T-helper 9 cell (primary cell): ENCODE data around the gene BMP7.

Experiments
- DNase-seq: peaks from one replicate; pipeline ENCODE4 v3.0.0-alpha.2; 2020
- total RNA-seq, 2 donors: gene quantifications; one replicate each; lab custom pipeline; 2026; lab: John Stamatoyannopoulos, UW

BMP7 gene
- 0 to 0.07 reads per million in 2 donors for total RNA-seq

DNA sequence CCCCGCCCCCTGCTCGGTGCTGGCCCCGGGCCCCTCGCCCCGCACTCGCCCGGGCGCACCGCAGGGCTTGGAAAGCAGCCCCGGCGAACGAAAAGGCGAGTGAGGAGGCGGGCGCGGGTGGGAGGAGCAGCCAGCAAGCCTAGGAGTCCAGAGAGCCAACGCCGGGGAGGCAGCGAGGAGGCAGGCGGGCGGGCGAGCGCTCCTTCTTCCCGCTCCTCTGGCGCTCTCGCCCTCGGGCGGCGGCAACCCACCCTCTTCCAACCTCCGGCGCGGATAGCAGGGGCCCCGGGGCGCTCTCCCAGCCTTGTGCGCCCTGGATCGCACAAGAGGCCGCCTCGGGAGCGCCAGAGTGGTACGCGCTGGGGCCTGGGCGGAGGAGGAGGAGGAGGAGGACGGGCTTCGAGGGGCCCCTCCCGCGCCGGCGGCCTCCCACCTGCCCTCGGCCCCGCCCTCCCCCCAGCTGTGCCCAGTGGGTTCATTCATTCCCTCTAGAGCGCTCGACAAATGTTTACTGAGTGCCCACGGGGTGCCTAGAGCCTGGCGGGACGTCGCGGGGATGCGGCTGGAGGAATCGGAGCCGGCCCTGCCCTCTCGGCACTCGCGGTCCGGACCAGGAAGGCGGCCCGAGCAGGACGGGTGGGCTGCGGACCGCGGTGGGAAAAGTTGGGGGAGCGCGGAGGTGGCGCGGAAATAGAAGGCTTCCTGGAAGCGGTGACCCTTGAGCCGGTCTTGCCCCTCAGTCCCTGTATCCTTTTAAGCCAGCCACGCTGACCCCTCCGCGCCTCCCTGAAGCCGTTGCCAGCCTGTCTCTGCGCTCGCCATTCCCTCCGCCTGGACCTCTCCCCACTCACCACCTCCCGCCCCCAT is at the start of gene BMP7:
Gene BMP7, minus strand, starts transcription at position 351 of the 867 bp plus-strand sequence. CDS start 519 bp downstream, outside the sequence.
- DNase-seq: no peak

DNA sequence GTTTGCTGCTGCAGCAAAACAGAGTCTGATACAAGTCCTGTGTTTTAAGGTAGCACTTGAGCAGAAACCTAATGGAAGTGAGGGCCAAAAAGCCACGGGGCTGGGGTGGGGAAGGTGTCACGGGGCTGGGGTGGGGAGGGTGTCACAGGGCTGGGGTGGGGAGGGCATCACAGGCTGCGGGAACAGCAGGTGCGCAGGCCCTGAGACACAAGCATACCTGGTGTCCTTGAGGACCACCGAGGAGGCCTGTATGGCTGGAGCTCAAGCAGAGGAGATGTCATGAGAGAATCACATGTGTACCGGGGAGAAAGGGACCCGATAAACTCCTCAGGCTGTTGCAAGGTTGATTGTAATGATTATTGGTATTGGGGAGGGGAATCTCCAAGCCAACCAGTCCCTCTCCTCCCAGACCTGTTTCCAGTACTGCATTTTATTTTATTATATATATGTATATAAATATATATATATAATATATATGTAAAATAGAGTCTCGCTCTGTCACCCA is 49.6 kb upstream of the BMP7 start:
- DNase-seq: no peak

DNA sequence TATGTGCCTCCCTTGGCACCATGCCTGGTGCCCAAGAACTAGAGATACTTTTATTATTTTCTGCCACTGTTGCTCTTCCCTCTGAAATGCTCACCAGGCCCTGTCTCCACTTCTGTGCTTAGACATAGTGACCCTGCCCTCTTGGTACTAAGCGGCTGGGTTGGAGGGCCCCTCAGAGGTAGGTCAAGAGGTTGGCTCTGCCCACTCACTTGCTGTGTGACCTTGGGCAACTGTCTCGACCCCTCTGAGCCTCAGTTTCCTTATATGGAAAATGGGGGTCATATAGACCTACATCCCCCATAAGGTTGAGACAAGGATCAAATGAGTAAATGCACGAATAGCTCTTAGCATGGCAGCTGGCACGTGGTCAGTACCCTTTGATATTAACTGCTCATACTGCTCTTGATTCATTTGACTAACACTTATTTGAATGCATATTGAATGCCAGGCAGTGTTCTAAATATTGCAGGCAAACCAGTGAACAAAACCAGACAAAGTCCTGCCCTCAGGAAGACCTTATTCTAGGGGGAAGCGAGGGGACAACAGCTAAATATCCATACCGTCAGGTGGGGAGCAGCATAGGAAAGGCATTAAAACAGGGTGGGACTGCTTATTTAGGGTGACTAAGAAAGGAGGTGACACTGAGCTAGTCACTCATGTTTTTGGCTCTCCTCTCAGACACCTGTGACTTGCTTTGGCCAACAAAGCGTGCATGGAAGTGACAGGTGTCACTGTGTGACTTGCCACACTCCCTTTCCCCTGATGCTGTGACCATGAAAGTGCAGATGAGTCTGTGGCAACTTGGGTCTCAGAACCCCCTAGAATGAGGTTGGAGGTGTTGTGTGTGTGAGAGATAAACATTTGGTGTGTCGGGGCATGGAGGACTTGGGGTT is 48.9 kb upstream of the BMP7 start:
- no peak for DNase-seq

DNA sequence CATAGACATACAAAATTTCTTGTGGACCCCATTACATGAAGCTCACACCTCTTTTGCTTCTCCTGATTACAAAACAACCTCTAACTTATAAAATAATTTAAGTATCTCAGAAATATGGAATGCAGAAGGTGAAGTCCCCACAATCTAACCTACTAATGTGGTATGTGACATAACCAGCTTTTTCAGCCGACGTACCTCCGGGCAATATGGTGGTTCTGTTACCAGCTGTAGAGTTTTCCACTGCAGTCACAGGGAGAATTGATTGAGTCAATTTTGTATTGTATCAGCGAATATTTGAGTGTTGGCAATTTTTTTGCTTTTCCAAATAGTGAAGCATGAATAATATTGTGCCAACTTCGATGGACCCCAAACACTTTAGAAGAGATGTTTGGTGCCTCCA is 47.5 kb upstream of the BMP7 start:
- DNase-seq: no peak

DNA sequence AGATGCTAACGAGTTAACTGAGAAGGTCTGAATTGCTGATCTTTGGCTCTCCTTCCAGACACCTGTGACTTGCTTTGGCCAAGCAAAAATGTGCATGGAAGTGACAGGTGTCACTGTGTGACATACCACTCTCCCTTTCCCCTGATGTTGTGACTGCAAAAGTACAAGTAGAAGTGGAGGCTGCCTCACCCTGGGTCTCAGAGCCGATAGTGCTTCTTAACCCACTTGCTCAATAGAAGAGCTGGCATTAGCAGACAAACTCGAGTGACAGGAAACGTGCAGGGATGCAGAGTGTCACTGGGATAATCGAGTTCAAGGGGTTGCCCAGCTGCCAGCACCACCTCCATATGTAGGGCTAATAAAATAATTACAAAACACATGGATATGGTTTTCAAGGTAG is 46.8 kb upstream of the BMP7 start:
- no peak for DNase-seq

DNA sequence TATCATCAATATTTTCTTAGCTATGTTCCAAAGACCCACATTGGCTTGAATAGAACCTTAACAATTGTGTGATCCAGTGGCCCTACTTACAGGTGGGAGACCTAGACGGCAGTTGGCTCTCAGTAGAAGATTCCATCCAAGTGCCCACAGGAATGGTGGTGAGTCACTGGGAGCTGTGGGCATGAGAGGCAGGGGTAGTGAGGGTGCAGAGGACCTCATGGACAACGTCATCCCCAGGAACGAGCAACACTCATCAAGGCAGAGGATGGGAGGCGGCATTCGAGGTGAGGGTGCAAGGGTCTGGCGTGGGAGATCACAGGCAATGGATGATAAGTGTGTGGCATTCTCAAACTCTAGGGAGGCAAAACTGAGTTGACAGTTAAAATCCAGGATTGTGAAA is 45.7 kb upstream of the BMP7 start:
- no peak for DNase-seq

DNA sequence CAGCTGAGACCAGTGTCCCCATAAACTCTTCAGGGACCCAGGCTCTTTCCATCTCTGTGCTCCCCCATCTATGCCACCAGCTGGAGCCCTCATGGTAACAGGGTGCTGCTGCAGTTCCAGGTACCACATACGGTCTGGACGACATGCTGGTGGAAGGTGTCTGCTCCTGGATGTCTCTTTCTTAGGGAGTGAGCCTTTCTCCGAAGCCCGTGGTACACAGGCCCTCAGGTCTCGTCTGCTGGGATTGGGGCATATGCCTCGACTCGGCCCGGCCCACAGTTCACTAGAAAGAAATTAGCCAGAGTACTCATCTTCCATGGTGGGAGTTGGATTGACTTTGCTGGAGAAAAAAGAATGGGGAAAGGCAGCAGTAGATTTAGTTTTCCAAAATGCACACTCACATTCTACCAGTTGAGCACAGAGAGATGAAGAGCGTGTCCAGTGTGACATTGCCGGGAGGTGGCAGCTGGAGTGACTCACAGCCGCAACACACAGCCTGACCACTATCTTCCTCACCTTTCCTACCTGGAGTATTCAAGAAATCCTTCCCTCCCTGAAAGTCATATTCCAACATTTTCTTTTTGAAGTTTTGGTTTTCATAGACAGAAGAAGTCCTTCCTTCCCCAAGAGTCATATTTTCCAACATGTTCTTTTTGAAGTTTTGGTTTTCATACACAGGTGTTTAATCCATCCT is 44.5 kb upstream of the BMP7 start:
- DNase-seq: no peak

DNA sequence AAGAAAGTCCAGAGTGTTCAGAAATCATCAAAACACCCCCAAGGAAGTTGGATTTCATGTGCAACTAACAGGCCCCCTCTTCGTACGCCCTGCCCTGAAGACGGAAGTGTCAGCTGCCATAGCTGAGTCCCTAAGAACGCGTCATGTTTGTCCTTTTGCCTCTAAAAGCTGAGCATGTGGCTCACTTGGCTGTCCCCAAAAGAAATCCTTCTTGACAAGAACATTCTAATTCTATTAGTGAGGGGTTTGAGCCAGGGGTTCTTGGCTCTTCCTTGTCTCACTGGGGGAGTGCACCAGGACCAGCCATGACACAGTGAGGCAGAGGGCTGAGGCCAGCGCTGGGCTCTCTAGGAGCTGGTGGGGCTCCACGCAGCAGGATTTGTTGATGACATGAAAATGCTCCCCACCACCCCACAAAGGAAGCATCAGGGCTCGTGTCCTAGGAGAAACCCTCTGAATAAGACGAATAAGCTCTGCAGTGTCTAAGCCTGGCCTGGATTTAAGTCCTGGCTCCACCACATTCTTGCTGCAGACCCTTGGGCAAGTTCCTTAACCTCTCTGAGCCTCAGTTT is 43.2 kb upstream of the BMP7 start:
- no peak for DNase-seq

DNA sequence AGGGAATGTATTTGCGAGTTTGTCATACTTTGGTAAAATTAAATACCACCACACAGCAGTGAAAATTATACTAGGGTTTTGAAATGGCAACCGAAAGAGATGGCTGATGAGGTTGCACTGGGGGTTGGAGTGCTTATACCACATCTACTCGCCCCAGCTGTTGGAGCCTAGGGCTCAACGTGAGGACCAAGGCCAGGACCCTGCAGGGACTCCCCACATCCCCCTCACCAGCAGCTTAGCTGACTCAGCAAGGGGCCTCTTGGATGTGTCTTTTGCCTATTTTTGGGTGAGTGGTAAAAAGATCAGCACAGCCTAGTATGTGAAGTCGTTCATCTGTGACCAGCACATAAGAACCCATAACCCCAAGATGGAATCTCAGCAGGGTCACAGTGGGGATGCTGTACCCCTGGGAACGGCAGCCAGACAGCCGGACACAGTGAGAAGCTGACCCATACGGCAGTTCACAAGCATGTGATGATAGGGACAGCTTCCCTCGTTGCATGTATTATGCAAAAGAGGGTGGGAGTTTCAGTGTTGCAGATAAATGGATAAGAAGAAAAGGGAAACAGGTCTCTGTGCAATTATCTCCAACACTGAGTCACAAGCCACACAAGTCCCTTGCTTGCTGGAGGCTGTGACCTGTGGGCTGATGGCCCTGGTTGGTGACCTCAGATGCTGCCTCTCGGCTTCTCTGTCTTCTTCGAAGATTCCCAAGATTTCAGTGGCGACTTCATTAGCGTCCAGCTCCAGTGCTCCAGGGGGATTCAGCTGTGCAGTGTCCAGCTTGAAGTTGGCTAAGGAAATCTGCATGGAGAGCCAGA is 42.2 kb upstream of the BMP7 start:
- no peak for DNase-seq

DNA sequence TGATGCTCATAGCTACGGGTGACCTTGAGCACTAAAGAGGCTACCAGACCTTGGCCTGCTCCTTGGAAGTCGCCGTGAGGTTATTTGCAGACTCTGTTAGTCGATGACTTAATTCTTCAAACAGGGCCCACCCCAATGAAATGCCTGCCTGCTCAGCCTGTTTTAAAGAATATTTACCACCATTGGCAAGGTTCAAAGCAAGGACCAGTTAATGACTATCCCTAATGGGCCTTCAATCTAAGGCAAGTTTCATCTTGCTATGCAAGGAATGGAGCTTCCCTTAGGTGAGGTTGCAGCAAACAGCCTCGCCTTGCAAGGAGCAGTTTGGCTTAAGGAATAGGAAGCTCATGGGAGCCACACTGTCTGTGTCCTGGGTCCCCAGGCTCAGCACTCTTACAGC is 40.3 kb upstream of the BMP7 start:
- no peak for DNase-seq

DNA sequence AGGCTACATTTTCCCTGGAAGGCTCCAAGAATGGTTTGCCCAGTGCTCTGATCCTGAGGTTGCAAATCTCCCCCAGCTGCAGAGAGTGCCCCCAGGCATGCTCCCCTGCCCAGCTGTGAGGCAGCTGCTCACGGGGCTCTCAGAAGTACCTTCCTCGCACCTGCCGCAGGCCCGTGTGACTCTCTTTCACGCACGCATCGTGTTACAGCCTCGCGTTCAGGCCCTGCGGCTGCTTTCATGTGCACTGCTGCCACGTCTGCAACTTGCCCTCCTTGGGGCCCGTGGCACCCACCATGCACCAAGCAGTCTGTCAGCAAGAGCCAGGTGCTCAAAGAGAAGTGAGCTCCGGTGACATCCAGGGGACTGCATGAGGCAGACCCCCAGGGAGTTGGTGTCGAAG is 34.6 kb upstream of the BMP7 start:
- DNase-seq: no peak

DNA sequence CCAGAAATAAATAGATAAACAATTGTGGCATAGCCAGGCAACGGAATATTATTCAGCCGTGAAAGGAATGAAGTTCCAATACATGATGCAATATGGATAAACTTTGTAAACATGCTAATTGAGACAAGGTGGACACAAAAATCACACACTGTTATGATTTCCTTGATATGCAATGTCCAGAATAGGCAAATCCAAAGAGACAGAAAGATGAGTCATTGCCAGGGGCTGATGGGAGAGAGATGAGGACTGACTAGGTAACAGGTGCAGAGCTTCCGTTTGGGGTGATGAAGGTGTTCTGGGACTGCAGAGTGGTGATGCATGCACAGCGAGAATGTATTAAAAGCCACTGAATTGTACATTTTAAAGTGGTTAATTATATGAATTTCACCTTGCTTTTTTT is 32.0 kb upstream of the BMP7 start:
- DNase-seq: no peak

DNA sequence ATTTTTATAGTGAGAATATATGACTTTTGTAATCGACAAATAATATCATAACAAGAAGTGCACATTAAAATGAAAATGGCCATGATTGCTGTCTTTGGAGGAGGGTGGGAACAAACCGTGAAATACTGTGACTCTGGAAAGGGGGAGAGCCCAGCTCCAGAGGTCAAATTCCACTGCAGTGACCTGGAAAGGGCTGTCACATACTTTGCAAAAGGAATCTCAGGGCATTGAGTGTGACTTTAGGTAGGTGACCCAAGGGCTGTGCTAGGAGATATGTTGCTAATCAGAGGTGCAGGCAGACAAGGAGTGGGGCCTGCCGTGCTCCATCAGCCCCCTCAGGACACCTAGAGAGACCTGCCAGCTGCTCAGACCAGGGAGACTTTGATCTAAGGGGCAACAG is 28.1 kb upstream of the BMP7 start:
- no peak for DNase-seq

DNA sequence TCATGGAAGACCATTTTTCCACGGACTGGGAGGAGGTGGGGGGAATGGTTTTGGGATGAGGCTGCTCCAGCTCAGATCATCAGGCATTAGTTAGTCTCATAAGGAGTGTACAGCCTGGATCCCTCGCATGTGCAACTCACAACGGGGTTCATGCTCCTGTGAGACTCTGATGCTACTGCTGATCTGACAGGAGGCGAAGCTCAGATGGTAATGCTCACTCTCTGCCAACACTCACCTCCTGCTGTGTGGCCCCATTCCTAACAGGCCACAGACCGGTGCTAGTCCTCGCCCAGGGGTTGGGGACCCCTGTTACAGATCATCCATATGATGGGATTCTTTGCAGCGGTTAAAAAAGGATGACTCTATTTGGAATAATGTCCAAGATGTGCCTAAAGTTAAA is 27.6 kb upstream of the BMP7 start:
- no peak for DNase-seq

DNA sequence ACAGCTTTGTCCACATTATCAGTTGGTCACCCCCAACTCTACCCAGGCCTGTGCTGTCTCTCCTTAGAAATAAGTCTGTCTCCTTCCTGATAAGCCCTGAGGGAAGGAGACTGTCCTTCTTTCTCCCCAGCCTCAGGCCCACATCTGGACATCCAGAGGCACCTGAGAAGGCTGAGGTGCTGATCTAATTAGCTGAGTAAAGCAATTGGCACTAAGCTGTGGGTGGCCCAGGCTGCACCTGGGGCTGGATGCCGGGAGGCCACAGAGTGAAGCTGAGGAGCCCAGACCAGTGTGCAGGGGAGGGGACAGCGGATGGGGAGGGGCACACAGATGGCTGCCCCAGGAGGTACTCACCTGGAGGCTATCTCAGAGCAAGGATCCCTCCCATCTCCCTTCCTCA is 26.2 kb upstream of the BMP7 start:
- DNase-seq: no peak

DNA sequence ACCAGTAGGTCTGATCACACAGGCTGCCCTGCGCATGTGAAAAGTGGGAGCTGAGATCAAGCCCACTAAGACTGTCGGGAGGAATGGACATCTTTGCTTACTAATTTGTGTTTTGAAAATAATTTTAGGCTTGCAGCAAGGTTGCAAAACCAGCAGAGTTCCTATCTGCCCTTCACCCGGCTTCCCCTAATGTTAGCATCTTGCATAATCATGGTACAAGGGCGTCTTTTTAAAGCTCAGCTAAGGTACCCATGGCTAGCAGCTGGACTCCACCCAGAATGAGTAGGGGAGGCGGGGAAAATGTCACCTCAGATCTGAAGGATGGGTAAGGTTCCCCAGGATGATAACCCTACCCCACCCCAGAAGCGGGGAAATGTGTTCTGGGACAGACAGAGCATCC is 25.3 kb upstream of the BMP7 start:
- no peak for DNase-seq

DNA sequence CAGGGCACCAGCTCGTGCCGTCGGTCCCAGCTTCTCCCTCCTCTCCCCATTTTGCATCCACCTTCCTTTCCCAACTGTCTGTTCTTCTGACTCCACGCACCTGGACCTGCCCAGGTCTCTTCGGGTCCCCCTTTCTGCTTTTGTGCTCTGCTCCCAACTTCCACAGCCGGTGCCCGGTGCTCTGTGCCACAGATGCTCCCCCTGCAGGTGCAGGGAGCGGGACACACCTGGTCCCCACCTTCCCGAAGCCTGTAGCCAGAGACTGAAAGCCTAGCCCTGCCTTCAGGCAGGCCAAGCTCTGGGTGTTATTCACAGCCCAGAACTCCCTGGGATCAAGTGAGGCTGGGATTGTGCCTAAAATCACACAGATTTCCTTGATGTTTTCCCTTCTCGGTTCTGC is 24.6 kb upstream of the BMP7 start:
- no peak for DNase-seq

DNA sequence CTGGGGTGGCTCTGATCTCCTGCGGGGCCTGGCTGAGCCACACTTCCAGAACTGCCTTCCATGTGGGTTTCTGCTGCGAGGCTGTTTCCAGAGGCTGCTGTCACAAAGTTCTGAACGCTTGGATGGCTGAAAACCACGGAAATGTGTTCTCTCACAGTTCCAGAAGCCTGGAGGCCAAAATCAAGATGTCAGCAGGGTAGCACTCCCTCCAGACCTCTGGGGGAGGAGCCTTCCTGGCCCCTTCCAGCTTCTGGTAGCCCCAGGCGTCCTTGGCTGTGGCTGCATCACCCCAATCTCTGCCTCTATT is 23.7 kb upstream of the BMP7 start:
- no peak for DNase-seq

DNA sequence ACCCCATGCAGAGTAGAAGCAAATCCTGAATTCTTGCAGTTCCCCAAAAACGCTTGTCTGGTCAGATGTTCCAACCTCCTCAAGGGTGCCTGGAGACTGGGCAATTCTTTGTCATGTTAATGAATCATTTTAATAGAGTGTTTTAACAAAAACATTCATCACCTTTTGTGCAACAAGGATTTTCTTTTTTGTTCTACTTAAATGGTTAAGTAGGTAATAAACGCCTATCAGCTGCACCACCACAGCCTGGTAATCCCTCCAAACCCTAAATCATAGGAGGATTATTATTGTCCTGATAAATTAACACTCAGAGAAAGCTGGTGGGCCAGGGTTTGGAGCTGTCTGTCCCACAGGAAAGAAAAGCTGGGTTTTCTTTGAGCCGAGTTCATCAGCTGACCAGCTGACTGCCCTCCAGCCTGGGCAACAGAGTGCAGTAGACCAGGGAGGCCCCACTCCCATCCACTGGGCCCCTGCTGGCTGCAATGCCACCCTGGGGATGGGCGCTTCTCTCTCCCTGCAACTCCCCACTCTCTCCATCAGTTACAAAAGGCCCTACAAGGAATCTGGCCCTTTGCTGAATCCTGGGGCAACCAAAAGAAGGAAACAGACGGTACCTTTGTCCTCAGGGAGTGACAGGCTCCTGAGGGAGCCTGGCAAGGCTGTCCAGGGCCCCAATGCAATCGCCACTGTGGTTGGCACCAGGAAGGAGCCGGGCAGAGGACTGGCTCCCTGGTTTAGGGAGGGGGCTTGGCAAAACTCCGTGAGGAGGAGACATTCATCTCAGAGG is 23.1 kb upstream of the BMP7 start:
- DNase-seq: no peak

DNA sequence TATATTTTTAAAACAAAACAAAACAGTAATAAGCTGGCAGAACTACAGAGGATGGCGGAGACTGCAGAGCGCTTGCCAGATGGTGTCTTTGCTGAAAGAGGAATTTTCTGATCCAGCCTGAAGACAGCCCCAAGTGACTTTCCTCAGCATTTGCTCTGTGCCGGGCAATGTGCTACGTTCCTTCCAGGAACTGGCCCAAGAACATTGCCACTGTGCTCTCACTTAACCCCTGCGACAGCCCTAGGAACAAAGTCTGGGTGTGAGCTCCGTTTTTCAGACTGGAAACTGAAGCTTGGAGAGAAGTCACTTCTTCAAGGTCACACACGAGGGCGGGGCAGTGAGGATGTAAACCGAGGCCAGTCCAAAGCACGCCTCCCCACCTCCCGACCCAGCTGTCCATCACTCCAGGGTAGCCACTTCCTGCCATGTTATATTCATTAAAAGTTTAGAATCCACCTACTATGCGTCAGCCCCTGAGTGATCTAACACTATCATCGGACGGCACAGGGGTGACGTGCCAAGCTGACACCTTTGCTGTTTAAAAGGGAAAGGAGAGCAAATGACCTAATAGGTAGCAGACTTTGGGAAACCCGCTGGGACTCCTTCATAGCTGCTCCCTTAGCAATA is 22.3 kb upstream of the BMP7 start:
- no peak for DNase-seq

DNA sequence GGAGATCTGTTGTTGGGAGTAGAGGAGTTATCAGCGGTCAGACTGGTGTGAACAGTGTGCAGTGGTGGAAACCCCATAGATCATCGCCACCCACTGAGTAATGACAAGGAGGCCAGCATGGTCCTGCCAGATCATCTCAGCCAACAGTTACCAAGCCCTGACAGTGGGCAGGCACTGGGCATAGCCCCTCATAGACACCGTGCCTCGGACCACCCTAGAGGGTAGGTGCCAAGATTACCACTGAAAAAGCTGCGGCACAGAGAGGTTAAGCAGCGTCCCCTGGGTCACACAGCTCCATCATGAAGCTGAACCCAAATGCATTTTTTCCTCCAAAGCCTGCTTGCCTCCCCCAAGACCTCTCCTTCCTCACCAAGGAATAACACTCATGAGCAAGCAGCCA is 21.5 kb upstream of the BMP7 start:
- no peak for DNase-seq
